ENCODE results near the gene NDUFB6. TPM values are rescaled to one million over a fixed set of nuclear protein-coding genes. Genes with fewer than 3 reads are reported as not detected.
A peak's percentile ranks its signal among the peaks of the same experiment; 100 is the strongest.

The NDUFB6 gene
- total and polyA plus RNA-seq, 4 donors = 22.3 to 118 (median 32.5) TPM

GRCh38 chr9:32558408-32558934 is 14.5 kb downstream of the NDUFB6 start:
- H3K9me3 ChIP-seq (ENCODE audit: control insufficient read depth in 4 of 4, low read length in 3 of 4) = no peaks in the 10 kb centered on the region
- 42% methylated on average over 3 of the region's 3 CpGs for WGBS
- H3K27me3 ChIP-seq (ENCODE audit: control insufficient read depth in 4 of 4, insufficient read depth in 4 of 4, low read length in 3 of 4) = no peaks in the 10 kb centered on the region
- H3K4me1 ChIP-seq (ENCODE audit: control insufficient read depth in 4 of 4, insufficient read depth in 4 of 4, low read length in 3 of 4) = peaks cover 0 to 1% (median 0%) of the 10 kb centered on the region in 4 donors
- H3K9ac ChIP-seq (ENCODE audit: low read depth in 1 of 2, low read length in 2 of 2) = no peak overlapping the region
- TF ChIP-seq HNF4G (IDR thresholded peaks at IDR 0.05) (no peak), GABPA (IDR thresholded peaks at IDR 0.05 in 1 of 2, conservative IDR thresholded peaks at IDR 0.05 in 1 of 2) (no peak), TAF1 (conservative IDR thresholded peaks at IDR 0.05) (no peak), HNF4A (conservative IDR thresholded peaks at IDR 0.05) (no peak), YY1 (IDR thresholded peaks at IDR 0.05) (no peak), SP1 (IDR thresholded peaks at IDR 0.05) (no peak), FOXA1 (IDR thresholded peaks at IDR 0.05) (no peak), NR2F2 (IDR thresholded peaks at IDR 0.05) (no peak), RXRA (IDR thresholded peaks at IDR 0.05) (no peak), FOXA2 (IDR thresholded peaks at IDR 0.05) (no peak), JUND (IDR thresholded peaks at IDR 0.05) (no peak), EGR1 (IDR thresholded peaks at IDR 0.05; ENCODE audit: low read depth in 2 of 2) (no peak), RAD21 (IDR thresholded peaks at IDR 0.05) (no peak)
- TF ChIP-seq, protein P1, sequence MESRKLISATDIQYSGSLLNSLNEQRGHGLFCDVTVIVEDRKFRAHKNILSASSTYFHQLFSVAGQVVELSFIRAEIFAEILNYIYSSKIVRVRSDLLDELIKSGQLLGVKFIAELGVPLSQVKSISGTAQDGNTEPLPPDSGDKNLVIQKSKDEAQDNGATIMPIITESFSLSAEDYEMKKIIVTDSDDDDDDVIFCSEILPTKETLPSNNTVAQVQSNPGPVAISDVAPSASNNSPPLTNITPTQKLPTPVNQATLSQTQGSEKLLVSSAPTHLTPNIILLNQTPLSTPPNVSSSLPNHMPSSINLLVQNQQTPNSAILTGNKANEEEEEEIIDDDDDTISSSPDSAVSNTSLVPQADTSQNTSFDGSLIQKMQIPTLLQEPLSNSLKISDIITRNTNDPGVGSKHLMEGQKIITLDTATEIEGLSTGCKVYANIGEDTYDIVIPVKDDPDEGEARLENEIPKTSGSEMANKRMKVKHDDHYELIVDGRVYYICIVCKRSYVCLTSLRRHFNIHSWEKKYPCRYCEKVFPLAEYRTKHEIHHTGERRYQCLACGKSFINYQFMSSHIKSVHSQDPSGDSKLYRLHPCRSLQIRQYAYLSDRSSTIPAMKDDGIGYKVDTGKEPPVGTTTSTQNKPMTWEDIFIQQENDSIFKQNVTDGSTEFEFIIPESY (IDR thresholded peaks at IDR 0.05) = no peak
- TF ChIP-seq, protein P2, sequence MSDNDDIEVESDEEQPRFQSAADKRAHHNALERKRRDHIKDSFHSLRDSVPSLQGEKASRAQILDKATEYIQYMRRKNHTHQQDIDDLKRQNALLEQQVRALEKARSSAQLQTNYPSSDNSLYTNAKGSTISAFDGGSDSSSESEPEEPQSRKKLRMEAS (IDR thresholded peaks at IDR 0.05) = no peak
- TF ChIP-seq, protein P3, sequence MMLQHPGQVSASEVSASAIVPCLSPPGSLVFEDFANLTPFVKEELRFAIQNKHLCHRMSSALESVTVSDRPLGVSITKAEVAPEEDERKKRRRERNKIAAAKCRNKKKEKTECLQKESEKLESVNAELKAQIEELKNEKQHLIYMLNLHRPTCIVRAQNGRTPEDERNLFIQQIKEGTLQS (IDR thresholded peaks at IDR 0.05) = no peak
- TF ChIP-seq, protein P4, sequence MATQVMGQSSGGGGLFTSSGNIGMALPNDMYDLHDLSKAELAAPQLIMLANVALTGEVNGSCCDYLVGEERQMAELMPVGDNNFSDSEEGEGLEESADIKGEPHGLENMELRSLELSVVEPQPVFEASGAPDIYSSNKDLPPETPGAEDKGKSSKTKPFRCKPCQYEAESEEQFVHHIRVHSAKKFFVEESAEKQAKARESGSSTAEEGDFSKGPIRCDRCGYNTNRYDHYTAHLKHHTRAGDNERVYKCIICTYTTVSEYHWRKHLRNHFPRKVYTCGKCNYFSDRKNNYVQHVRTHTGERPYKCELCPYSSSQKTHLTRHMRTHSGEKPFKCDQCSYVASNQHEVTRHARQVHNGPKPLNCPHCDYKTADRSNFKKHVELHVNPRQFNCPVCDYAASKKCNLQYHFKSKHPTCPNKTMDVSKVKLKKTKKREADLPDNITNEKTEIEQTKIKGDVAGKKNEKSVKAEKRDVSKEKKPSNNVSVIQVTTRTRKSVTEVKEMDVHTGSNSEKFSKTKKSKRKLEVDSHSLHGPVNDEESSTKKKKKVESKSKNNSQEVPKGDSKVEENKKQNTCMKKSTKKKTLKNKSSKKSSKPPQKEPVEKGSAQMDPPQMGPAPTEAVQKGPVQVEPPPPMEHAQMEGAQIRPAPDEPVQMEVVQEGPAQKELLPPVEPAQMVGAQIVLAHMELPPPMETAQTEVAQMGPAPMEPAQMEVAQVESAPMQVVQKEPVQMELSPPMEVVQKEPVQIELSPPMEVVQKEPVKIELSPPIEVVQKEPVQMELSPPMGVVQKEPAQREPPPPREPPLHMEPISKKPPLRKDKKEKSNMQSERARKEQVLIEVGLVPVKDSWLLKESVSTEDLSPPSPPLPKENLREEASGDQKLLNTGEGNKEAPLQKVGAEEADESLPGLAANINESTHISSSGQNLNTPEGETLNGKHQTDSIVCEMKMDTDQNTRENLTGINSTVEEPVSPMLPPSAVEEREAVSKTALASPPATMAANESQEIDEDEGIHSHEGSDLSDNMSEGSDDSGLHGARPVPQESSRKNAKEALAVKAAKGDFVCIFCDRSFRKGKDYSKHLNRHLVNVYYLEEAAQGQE (IDR thresholded peaks at IDR 0.05) = no peak
- TF ChIP-seq, protein P5, sequence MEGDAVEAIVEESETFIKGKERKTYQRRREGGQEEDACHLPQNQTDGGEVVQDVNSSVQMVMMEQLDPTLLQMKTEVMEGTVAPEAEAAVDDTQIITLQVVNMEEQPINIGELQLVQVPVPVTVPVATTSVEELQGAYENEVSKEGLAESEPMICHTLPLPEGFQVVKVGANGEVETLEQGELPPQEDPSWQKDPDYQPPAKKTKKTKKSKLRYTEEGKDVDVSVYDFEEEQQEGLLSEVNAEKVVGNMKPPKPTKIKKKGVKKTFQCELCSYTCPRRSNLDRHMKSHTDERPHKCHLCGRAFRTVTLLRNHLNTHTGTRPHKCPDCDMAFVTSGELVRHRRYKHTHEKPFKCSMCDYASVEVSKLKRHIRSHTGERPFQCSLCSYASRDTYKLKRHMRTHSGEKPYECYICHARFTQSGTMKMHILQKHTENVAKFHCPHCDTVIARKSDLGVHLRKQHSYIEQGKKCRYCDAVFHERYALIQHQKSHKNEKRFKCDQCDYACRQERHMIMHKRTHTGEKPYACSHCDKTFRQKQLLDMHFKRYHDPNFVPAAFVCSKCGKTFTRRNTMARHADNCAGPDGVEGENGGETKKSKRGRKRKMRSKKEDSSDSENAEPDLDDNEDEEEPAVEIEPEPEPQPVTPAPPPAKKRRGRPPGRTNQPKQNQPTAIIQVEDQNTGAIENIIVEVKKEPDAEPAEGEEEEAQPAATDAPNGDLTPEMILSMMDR (IDR thresholded peaks at IDR 0.05; ENCODE audit: low read depth, low read length, missing input control) = no peak
- DNase-seq (ENCODE audit: low spot score) = no peak
- H3K27ac ChIP-seq (ENCODE audit: low read depth in 1 of 2, low read length in 2 of 2) = peak overlapping the region in 1 of 2 donors; percentile 36
- peaks cover 0 to 2% (median 0%) of the 10 kb centered on the region in 4 donors for H3K36me3 ChIP-seq (ENCODE audit: control insufficient read depth in 4 of 4, insufficient read depth in 3 of 4, low read depth in 1 of 4, low read length in 3 of 4)
- H3K4me3 ChIP-seq (ENCODE audit: low read depth in 1 of 3, low read length in 3 of 3) = no peak overlapping the region
